Neural progenitor cell (in vitro differentiated cells): ENCODE results near the gene KTI12. TPM values are rescaled to one million over a fixed set of nuclear protein-coding genes. Genes with fewer than 3 reads are reported as not detected.

ENCODE experiments used
- DNase-seq: peaks from one replicate; pipeline ENCODE4 v3.0.0-alpha.2; 2016; ENCODE audit warnings: low spot score
- H2AFZ ChIP-seq: fragments of 200-600 bp; sonication (generic); replicated peaks from 2 replicates; pipeline ENCODE4 v1.6.1; 2016; ENCODE audit warnings: antibody characterized with exemption
- H3F3A ChIP-seq: fragments of 200-600 bp; sonication (generic); 2 replicates; pipeline ENCODE4 v1.6.1; 2016; ENCODE audit warnings: antibody characterized with exemption, low read depth
- H3K27ac ChIP-seq: fragments of 200-600 bp; sonication (generic); 2 replicates; pipeline ENCODE4 v1.5.1; 2016; ENCODE audit warnings: mild to moderate bottlenecking
- H3K27me3 ChIP-seq: fragments of 200-600 bp; sonication (generic); 2 replicates; pipeline ENCODE4 v1.6.1; 2016; ENCODE audit warnings: mild to moderate bottlenecking, moderate library complexity
- H3K36me3 ChIP-seq: fragments of 200-600 bp; sonication (generic); 2 replicates; pipeline ENCODE4 v1.5.1; 2016
- H3K4me1 ChIP-seq: fragments of 200-600 bp; sonication (generic); 2 replicates; pipeline ENCODE4 v1.6.1; 2016; ENCODE audit warnings: mixed run types
- H3K4me2 ChIP-seq: fragments of 200-600 bp; sonication (generic); 2 replicates; pipeline ENCODE4 v1.6.1; 2016
- H3K4me3 ChIP-seq: fragments of 200-600 bp; sonication (generic); 2 replicates; pipeline ENCODE4 v1.5.1; 2016
- H3K79me2 ChIP-seq: fragments of 200-600 bp; sonication (generic); 2 replicates; pipeline ENCODE4 v1.6.1; 2016; ENCODE audit warnings: low read depth
- H3K9ac ChIP-seq: fragments of 200-600 bp; sonication (generic); 2 replicates; pipeline ENCODE4 v1.6.1; 2016
- H3K9me3 ChIP-seq: fragments of 200-600 bp; sonication (generic); 2 replicates; pipeline ENCODE4 v1.5.1; 2016; ENCODE audit warnings: low read depth
- H4K20me1 ChIP-seq: fragments of 200-600 bp; sonication (generic); 2 replicates; pipeline ENCODE4 v1.6.1; 2016; ENCODE audit warnings: low read depth
- H3K27ac Mint-ChIP-seq: 3 replicates; pipeline ENCODE4 v1.8.0; 2021; ENCODE audit warnings: mixed read lengths
- H3K27me3 Mint-ChIP-seq: 2 replicates; pipeline ENCODE4 v1.8.0; 2022; ENCODE audit warnings: low read depth, mild to moderate bottlenecking, inconsistent platforms, moderate library complexity, mixed read lengths; ENCODE audit not compliant: insufficient read depth
- H3K36me3 Mint-ChIP-seq: 3 replicates; pipeline ENCODE4 v1.8.0; 2021; ENCODE audit warnings: mixed read lengths
- H3K4me1 Mint-ChIP-seq: 3 replicates; pipeline ENCODE4 v1.8.0; 2021; ENCODE audit warnings: mixed read lengths
- H3K4me3 Mint-ChIP-seq: 3 replicates; pipeline ENCODE4 v1.8.0; 2021; ENCODE audit warnings: mild to moderate bottlenecking, moderate library complexity, mixed read lengths
- H3K9me3 Mint-ChIP-seq: 3 replicates; pipeline ENCODE4 v1.8.0; 2020; ENCODE audit warnings: mixed read lengths
- EZH2 ChIP-seq: fragments of 200-600 bp; sonication (generic); IDR thresholded peaks from 2 replicates; pipeline ENCODE4 v1.6.1; 2017; ENCODE audit warnings: antibody characterized with exemption, mild to moderate bottlenecking, moderate library complexity
- EZH2phosphoT487 ChIP-seq: fragments of 200-600 bp; sonication (generic); IDR thresholded peaks from 2 replicates; pipeline ENCODE4 v1.6.1; 2017; ENCODE audit warnings: antibody characterized with exemption
- total RNA-seq: library from RNA; depleted of rRNA; stranded (reverse); fragments of >200 nt; gene quantifications from 2 replicates; pipeline ENCODE4 v1.2.3, GENCODE V29; 2015; ENCODE audit warnings: low replicate concordance
- TF ChIP-seq, protein P1 (sequence below): fragments of 200-600 bp; sonication (generic); IDR thresholded peaks from 2 replicates; pipeline ENCODE4 v1.5.1; 2017; ENCODE audit warnings: antibody characterized with exemption, mild to moderate bottlenecking

The KTI12 gene
- total RNA-seq, 1 donor from 2014 or later = 3.5 TPM

DNA sequence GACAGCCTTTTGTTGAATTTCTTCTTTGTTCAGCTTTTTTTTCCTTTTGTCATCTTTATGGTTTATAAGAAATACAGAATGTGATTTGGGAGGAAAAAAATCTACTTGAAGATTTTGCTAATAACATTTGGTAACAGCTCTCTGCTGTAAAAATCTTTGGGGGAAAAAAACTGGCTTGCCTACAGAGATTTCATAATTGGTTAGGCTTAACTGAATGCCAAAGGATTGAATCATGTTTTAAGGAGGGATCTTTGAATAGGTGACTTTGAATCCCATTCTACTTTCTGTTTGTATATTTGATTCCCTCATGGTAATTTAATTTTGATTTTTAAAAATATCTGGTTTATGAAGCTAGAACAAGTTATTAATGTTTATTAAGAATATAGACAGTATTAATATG is 25.7 kb upstream of the KTI12 start:
- H2AFZ ChIP-seq = no peak overlapping the region
- DNase-seq = no peak
- Mint-ChIP-seq H3K36me3 (peaks cover 14% of the 10 kb centered on the region), H3K4me3 (no peak overlapping the region), H3K9me3 (no peaks in the 10 kb centered on the region), H3K27ac (no peak overlapping the region), H3K4me1 (peaks cover 22% of the 10 kb centered on the region), H3K27me3 (peaks cover 4% of the 10 kb centered on the region)
- peaks cover 13% of the 10 kb centered on the region for H3F3A ChIP-seq
- peaks cover 15% of the 10 kb centered on the region for H3K4me1 ChIP-seq
- H4K20me1 ChIP-seq = peaks cover 46% of the 10 kb centered on the region
- no peak overlapping the region for H3K27ac ChIP-seq
- no peaks in the 10 kb centered on the region for H3K9me3 ChIP-seq
- no peak overlapping the region for H3K4me3 ChIP-seq
- H3K27me3 ChIP-seq = no peaks in the 10 kb centered on the region
- H3K79me2 ChIP-seq = peaks cover 90% of the 10 kb centered on the region
- H3K9ac ChIP-seq = no peak overlapping the region
- H3K4me2 ChIP-seq = no peak overlapping the region
- peaks cover 10% of the 10 kb centered on the region for H3K36me3 ChIP-seq
- TF ChIP-seq EZH2 (no peak), EZH2phosphoT487 (no peak)
- TF ChIP-seq, protein P1, sequence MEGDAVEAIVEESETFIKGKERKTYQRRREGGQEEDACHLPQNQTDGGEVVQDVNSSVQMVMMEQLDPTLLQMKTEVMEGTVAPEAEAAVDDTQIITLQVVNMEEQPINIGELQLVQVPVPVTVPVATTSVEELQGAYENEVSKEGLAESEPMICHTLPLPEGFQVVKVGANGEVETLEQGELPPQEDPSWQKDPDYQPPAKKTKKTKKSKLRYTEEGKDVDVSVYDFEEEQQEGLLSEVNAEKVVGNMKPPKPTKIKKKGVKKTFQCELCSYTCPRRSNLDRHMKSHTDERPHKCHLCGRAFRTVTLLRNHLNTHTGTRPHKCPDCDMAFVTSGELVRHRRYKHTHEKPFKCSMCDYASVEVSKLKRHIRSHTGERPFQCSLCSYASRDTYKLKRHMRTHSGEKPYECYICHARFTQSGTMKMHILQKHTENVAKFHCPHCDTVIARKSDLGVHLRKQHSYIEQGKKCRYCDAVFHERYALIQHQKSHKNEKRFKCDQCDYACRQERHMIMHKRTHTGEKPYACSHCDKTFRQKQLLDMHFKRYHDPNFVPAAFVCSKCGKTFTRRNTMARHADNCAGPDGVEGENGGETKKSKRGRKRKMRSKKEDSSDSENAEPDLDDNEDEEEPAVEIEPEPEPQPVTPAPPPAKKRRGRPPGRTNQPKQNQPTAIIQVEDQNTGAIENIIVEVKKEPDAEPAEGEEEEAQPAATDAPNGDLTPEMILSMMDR = no peak

DNA sequence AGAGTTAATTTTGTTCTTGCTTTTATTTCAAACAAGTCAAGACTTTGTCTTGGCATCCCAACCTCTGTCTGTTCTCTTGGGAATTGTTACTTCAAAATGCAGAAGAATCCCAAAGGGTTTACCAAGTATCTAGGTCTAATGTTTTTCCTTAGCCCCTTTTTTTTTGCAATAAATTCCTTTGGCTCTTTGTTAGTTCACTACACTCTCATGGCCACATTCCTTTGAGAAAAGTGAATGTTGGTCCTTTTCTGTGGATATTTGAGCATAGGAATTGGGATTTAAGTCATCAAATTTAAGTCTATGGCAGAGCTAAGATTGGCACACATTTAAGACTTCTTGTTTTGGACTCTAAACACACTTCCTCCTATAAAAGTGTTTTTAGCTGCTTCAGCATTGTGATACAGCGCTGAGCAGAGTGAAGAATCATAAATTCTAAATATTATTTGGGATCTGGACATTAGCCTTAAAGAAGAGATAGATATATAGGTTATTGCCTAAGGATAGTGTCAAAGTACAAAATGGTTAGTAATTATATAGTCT is 24.3 kb upstream of the KTI12 start:
- peaks cover 20% of the 10 kb centered on the region for H3K4me1 ChIP-seq
- DNase-seq = no peak
- peak overlapping the region; percentile 86 for H3K4me3 ChIP-seq
- H3K9me3 ChIP-seq = no peaks in the 10 kb centered on the region
- peak overlapping the region; percentile 95 for H3K4me2 ChIP-seq
- H3K36me3 Mint-ChIP-seq = peaks cover 13% of the 10 kb centered on the region
- no peaks in the 10 kb centered on the region for H3K9me3 Mint-ChIP-seq
- H3K36me3 ChIP-seq = peaks cover 5% of the 10 kb centered on the region
- no peak overlapping the region for H3K27ac ChIP-seq
- peak overlapping the region; percentile 11 for H3K27ac Mint-ChIP-seq
- no peaks in the 10 kb centered on the region for H3K27me3 ChIP-seq
- peaks cover 42% of the 10 kb centered on the region for H4K20me1 ChIP-seq
- peak overlapping the region; percentile 82 for H3K9ac ChIP-seq
- H3F3A ChIP-seq = peaks cover 13% of the 10 kb centered on the region
- H3K4me3 Mint-ChIP-seq = peak overlapping the region; percentile 100
- H3K79me2 ChIP-seq = peaks cover 90% of the 10 kb centered on the region
- peaks cover 30% of the 10 kb centered on the region for H3K4me1 Mint-ChIP-seq
- H3K27me3 Mint-ChIP-seq = peaks cover 4% of the 10 kb centered on the region
- H2AFZ ChIP-seq = no peak overlapping the region
- TF ChIP-seq EZH2 = no peak
- TF ChIP-seq, protein P1 = no peak
- TF ChIP-seq EZH2phosphoT487 = no peak

DNA sequence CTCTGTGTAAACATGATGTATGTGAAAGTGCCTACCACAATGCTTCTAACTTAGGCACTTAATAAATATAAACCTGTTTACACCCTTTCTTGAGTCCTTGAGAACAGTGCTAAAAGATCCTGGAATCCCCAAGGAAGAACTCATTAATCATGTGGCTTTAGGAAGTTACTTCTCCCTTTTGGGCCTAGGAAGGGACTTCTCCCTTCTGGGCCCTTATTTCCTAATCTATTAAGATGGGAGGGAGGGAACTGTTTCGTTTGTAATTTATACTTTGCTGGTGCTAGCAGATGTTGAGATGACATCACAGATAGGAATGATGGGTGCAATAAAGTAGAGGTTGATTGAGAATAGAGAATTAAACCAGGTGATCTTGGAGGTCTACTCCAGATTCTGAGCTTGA is 23.6 kb upstream of the KTI12 start:
- Histone ChIP-seq H3K27me3 (no peaks in the 10 kb centered on the region), H3K4me2 (peak overlapping the region; percentile 95), H3K4me1 (peaks cover 20% of the 10 kb centered on the region), H2AFZ (no peak overlapping the region), H3K27ac (no peak overlapping the region), H3K4me3 (peak overlapping the region; percentile 86), H3F3A (peaks cover 13% of the 10 kb centered on the region), H3K9ac (peak overlapping the region; percentile 82), H3K36me3 (peaks cover 5% of the 10 kb centered on the region), H4K20me1 (peaks cover 36% of the 10 kb centered on the region), H3K79me2 (peaks cover 91% of the 10 kb centered on the region), H3K9me3 (no peaks in the 10 kb centered on the region)
- peaks cover 35% of the 10 kb centered on the region for H3K4me1 Mint-ChIP-seq
- TF ChIP-seq EZH2phosphoT487 = no peak
- TF ChIP-seq, protein P1 = no peak
- no peak for TF ChIP-seq EZH2
- H3K27me3 Mint-ChIP-seq = peaks cover 2% of the 10 kb centered on the region
- H3K4me3 Mint-ChIP-seq = peak overlapping the region; percentile 100
- peaks cover 13% of the 10 kb centered on the region for H3K36me3 Mint-ChIP-seq
- no peak overlapping the region for H3K27ac Mint-ChIP-seq
- H3K9me3 Mint-ChIP-seq = no peaks in the 10 kb centered on the region
- DNase-seq = no peak
